Measurements from ENCODE around the gene DNAAF5. TPM values are rescaled to one million over a fixed set of nuclear protein-coding genes. Genes with fewer than 3 reads are reported as not detected.
A peak's percentile ranks its signal among the peaks of the same experiment; 100 is the strongest.

Gene DNAAF5
- total and polyA plus RNA-seq, 2 of the 13 experiments (the other 11 are each of a cell fraction or from before 2014, with no cell fraction given), result 11.9 to 21.5 TPM

- no peak for TF ChIP-seq POLR2G (IDR thresholded peaks at IDR 0.05; ENCODE audit: low read depth, low read length)
- TF ChIP-seq ZNF709 (CRISPR knock-in tag; IDR thresholded peaks at IDR 0.05), result peak; percentile 68; the same call in 1 of the 2 replicates
- no peak for TF ChIP-seq ZNF24 (IDR thresholded peaks at IDR 0.05)
- 0 out of 2 replicates have a peak, but pooled peaks have one; percentile 23 for TF ChIP-seq ZSCAN31 (CRISPR knock-in tag; IDR thresholded peaks at IDR 0.05; ENCODE audit: low read depth)
- TF ChIP-seq, protein P1, sequence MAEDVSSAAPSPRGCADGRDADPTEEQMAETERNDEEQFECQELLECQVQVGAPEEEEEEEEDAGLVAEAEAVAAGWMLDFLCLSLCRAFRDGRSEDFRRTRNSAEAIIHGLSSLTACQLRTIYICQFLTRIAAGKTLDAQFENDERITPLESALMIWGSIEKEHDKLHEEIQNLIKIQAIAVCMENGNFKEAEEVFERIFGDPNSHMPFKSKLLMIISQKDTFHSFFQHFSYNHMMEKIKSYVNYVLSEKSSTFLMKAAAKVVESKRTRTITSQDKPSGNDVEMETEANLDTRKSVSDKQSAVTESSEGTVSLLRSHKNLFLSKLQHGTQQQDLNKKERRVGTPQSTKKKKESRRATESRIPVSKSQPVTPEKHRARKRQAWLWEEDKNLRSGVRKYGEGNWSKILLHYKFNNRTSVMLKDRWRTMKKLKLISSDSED (CRISPR knock-in tag; IDR thresholded peaks at IDR 0.05), result no peak
- TF ChIP-seq PHF21A (CRISPR knock-in tag; IDR thresholded peaks at IDR 0.05), result peak; percentile 82
- 0 out of 2 replicates have a peak, but pooled peaks have one; percentile 36 for TF ChIP-seq FOXP4 (CRISPR knock-in tag; IDR thresholded peaks at IDR 0.05)
- TF ChIP-seq ZNF652 (CRISPR knock-in tag; IDR thresholded peaks at IDR 0.05; ENCODE audit: borderline replicate concordance, low read depth), result no peak
- TF ChIP-seq ZBTB21 (CRISPR knock-in tag; IDR thresholded peaks at IDR 0.05), result no peak
- TF ChIP-seq, protein P2, sequence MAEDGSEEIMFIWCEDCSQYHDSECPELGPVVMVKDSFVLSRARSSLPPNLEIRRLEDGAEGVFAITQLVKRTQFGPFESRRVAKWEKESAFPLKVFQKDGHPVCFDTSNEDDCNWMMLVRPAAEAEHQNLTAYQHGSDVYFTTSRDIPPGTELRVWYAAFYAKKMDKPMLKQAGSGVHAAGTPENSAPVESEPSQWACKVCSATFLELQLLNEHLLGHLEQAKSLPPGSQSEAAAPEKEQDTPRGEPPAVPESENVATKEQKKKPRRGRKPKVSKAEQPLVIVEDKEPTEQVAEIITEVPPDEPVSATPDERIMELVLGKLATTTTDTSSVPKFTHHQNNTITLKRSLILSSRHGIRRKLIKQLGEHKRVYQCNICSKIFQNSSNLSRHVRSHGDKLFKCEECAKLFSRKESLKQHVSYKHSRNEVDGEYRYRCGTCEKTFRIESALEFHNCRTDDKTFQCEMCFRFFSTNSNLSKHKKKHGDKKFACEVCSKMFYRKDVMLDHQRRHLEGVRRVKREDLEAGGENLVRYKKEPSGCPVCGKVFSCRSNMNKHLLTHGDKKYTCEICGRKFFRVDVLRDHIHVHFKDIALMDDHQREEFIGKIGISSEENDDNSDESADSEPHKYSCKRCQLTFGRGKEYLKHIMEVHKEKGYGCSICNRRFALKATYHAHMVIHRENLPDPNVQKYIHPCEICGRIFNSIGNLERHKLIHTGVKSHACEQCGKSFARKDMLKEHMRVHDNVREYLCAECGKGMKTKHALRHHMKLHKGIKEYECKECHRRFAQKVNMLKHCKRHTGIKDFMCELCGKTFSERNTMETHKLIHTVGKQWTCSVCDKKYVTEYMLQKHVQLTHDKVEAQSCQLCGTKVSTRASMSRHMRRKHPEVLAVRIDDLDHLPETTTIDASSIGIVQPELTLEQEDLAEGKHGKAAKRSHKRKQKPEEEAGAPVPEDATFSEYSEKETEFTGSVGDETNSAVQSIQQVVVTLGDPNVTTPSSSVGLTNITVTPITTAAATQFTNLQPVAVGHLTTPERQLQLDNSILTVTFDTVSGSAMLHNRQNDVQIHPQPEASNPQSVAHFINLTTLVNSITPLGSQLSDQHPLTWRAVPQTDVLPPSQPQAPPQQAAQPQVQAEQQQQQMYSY (CRISPR knock-in tag; IDR thresholded peaks at IDR 0.05), result no peak
- TF ChIP-seq ZNF644 (CRISPR knock-in tag; IDR thresholded peaks at IDR 0.05; ENCODE audit: low read depth), result peak; percentile 18; the same call in 1 of the 2 replicates
- TF ChIP-seq ZNF7 (CRISPR knock-in tag; IDR thresholded peaks at IDR 0.05), result no peak
- no peak; the same call in 1 of the 2 replicates for TF ChIP-seq SP4 (CRISPR knock-in tag; IDR thresholded peaks at IDR 0.05)
- TF ChIP-seq TFDP1 (CRISPR knock-in tag; IDR thresholded peaks at IDR 0.05; ENCODE audit: borderline replicate concordance), result peak; percentile 56; the same call in 1 of the 2 replicates
- no peak for TF ChIP-seq USF2 (IDR thresholded peaks at IDR 0.05; ENCODE audit: low read depth, low read length)
- TF ChIP-seq USF2 (CRISPR knock-in tag; IDR thresholded peaks at IDR 0.05; ENCODE audit: borderline replicate concordance), result no peak
- peak; percentile 45; the same call in 1 of the 2 replicates for TF ChIP-seq SMC3 (IDR thresholded peaks at IDR 0.05; ENCODE audit: low read length)
- peak; percentile 73 for TF ChIP-seq KAT7 (CRISPR knock-in tag; IDR thresholded peaks at IDR 0.05; ENCODE audit: borderline replicate concordance)
- TF ChIP-seq ZNF674 (CRISPR knock-in tag; IDR thresholded peaks at IDR 0.05; ENCODE audit: low read depth), result no peak
- TF ChIP-seq YY1 (IDR thresholded peaks at IDR 0.05; ENCODE audit: insufficient read depth, insufficient replicate concordance, low read depth, low read length), result peak; percentile 61
- TF ChIP-seq FOXA3 (CRISPR knock-in tag; IDR thresholded peaks at IDR 0.05), result peak; percentile 54
Observed at GRCh38 chr7:732094-732541, 5.6 kb downstream of the DNAAF5 start (continued).

Data from HepG2 (cell line).